ENCODE measurements around the gene FSIP1. TPM values are rescaled to one million over a fixed set of nuclear protein-coding genes. Genes with fewer than 3 reads are reported as not detected.

Gene FSIP1
- total RNA-seq, 1 donor from 2014 or later, result 0.96 TPM

- no peak for TF ChIP-seq CTCF (IDR thresholded peaks at IDR 0.05)
- DNase-seq (no peak), ATAC-seq (no peak)
- Histone ChIP-seq H3K27me3 (no peaks in the 10 kb centered on the region), H3K4me3 (no peak overlapping the region), H3K36me3 (no peaks in the 10 kb centered on the region), H3K9me3 (no peaks in the 10 kb centered on the region), H3K4me1 (no peaks in the 10 kb centered on the region), H3K27ac (no peak overlapping the region)
- intact Hi-C loops (cut with DNase I), result loop anchor here (5.0 kb wide), 1 partner anchor 72 kb away; no protein-coding TSS in a partner anchor
These were observed 97.3 kb downstream of the FSIP1 start for GRCh38 chr15:39685367-39685766.

DNA sequence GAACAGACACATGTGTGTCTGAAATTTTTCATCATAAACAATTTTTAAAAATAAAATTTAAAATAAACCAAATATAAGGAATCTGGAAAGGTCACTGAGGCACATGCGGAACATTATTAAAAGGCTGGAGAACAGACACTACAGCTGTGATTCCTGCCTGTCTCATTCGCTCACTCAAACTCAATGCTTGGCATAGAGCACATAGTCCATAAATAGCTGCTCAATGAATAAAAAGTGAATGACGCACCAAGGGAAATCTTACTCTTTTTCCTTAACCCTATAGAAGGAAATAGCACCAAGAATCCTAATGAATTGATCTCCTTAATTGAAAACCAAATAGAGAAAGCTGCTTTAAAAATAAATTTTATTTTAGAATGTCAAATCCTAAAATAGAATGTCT is 98.4 kb downstream of the FSIP1 start:
- TF ChIP-seq CTCF (IDR thresholded peaks at IDR 0.05), result no peak
- H3K9me3 ChIP-seq, result no peaks in the 10 kb centered on the region
- no peaks in the 10 kb centered on the region for H3K27me3 ChIP-seq
- no peaks in the 10 kb centered on the region for H3K4me1 ChIP-seq
- no peak overlapping the region for H3K27ac ChIP-seq
- no peak overlapping the region for H3K4me3 ChIP-seq
- intact Hi-C loops (cut with DNase I), result no loop called here
- no peaks in the 10 kb centered on the region for H3K36me3 ChIP-seq
- ATAC-seq (no peak), DNase-seq (no peak)

DNA sequence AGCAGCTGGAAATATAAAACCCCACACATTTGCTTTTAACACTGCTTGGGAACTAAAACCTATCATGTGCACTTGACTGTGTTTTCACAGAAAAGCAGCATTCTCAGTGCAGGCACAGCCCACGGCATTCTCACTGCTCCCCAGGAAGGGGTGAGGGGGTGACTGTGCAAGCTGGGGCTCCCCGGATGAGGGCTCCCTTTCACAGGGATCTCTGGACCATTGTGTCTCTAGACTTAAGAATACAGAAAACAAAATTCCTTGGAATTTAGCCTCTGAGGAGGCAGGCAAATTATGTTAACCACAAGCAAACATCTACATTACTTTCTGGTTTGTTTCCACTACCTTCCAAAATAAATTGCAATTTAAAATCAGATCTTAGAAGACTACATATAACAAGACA is 100.3 kb downstream of the FSIP1 start:
- no peak for TF ChIP-seq CTCF (IDR thresholded peaks at IDR 0.05)
- no peak for ATAC-seq
- H3K4me1 ChIP-seq, result no peaks in the 10 kb centered on the region
- no peaks in the 10 kb centered on the region for H3K36me3 ChIP-seq
- DNase-seq, result no peak
- H3K4me3 ChIP-seq, result no peak overlapping the region
- no peak overlapping the region for H3K27ac ChIP-seq
- no peaks in the 10 kb centered on the region for H3K27me3 ChIP-seq
- H3K9me3 ChIP-seq, result no peaks in the 10 kb centered on the region
- intact Hi-C loops (cut with DNase I), result no loop called here

DNA sequence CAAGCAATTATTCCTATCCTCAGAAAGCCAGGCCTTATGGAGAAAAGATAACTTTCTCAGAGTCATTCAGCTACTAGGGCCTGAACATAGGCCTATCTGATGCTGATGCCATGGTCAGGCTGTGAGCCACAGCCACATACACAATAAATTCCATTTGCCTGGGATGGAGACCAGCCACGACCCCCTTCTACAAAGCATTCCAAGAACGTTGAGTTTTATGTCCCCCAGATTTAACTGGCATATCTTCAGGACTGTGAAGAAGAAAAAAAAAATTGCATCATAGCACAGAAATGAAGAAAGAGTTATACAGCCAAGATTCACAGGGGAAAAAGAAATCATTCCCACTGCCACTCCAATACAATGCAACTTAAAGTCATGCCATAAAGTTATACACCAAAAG is 101.8 kb downstream of the FSIP1 start:
- Histone ChIP-seq H3K4me1 (no peaks in the 10 kb centered on the region), H3K4me3 (no peak overlapping the region), H3K27me3 (no peaks in the 10 kb centered on the region), H3K9me3 (no peaks in the 10 kb centered on the region), H3K36me3 (no peaks in the 10 kb centered on the region), H3K27ac (no peak overlapping the region)
- DNase-seq, result no peak
- intact Hi-C loops (cut with DNase I), result no loop called here
- no peak for ATAC-seq
- TF ChIP-seq CTCF (IDR thresholded peaks at IDR 0.05), result no peak

DNA sequence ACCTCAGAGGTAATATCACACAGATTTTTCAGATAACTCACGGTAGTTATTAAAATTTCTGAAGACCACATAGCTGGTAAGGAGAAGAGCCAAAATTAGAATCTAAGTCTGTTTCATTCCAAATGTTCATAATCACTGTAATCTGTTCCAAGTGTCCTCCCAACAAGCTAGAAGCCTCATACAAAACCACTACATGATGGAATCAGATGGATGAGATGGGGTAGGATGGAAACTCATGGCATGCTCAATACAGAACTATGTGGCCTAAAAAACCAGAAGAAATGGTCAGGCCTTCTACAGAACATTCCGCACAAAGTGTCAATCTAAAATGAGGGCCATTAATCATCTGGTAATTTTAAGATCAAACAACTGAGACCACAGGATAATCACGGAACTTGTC is 110.0 kb downstream of the FSIP1 start:
- Histone ChIP-seq H3K27me3 (no peaks in the 10 kb centered on the region), H3K27ac (no peak overlapping the region), H3K36me3 (no peaks in the 10 kb centered on the region), H3K4me3 (no peak overlapping the region), H3K9me3 (no peaks in the 10 kb centered on the region), H3K4me1 (no peaks in the 10 kb centered on the region)
- intact Hi-C loops (cut with DNase I), result no loop called here
- TF ChIP-seq CTCF (IDR thresholded peaks at IDR 0.05), result no peak
- ATAC-seq, result no peak
- no peak for DNase-seq

GRCh38 chr15:39672184-39672583 is 110.5 kb downstream of the FSIP1 start:
- Histone ChIP-seq H3K9me3 (no peaks in the 10 kb centered on the region), H3K4me1 (no peaks in the 10 kb centered on the region), H3K27ac (no peak overlapping the region), H3K4me3 (no peak overlapping the region), H3K27me3 (no peaks in the 10 kb centered on the region), H3K36me3 (no peaks in the 10 kb centered on the region)
- DNase-seq, result no peak
- no peak for TF ChIP-seq CTCF (IDR thresholded peaks at IDR 0.05)
- intact Hi-C loops (cut with DNase I), result no loop called here
- no peak for ATAC-seq

All from upper lobe of right lung (tissue), 1 donor.